DOHH2 (cell line): Measurements from ENCODE around the gene ADGRB3.

Experiments used
- CTCF ChIP-seq: fragments of 200-600 bp; sonication (generic); IDR thresholded peaks from one replicate; pipeline ENCODE4 v1.5.1; 2014; ENCODE audit warnings: antibody characterized with exemption, mild to moderate bottlenecking, low read depth, low read length; ENCODE audit not compliant: poor library complexity, severe bottlenecking
- EZH2phosphoT487 ChIP-seq: fragments of 200-600 bp; sonication (generic); IDR thresholded peaks from 2 replicates; pipeline ENCODE4 v1.6.1; 2017; ENCODE audit warnings: borderline replicate concordance, mild to moderate bottlenecking, antibody characterized with exemption, low read length, moderate library complexity, mixed read lengths

DNA sequence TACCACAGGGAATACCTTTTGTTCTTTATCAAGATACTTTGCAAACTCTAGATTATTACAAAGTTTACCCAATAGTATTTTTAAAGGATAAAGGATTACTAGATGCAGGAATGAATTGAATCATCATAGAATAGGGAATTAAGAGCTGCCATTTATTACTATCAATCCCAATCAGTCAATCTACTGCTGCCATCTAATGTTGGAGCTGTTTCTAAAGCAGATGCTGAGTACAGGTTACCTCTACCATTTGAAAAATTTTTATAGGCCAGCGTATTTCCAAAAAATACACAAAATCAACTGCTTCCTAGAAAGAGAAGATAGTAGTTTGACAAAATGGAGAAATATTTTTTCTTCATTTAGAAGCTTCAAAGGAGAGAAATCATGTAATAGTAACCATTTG lies 520.4 kb downstream of the ADGRB3 start:
- TF ChIP-seq CTCF: no peak
- no peak for TF ChIP-seq EZH2phosphoT487
